Fibroblast of lung (primary cell): ENCODE results near the gene LIPA.

Experiments used
- EZH2 ChIP-seq: IDR thresholded peaks from 2 replicates; pipeline ENCODE4 v1.5.1; 2012; ENCODE audit warnings: low read length, control low read depth, mild to moderate bottlenecking; ENCODE audit errors: missing control alignments
- TF ChIP-seq, protein P1 (sequence below), 2 donors: IDR thresholded peaks in 1 of 2; conservative IDR thresholded peaks in 1 of 2; 1 replicate in 1 of 2; 2 replicates in 1 of 2; pipeline ENCODE4 v1.5.1; 2011 to 2012; ENCODE audit warnings: low read length in 2 of 2, control low read depth in 1 of 2, inconsistent platforms in 1 of 2, low read depth in 1 of 2, mild to moderate bottlenecking in 1 of 2

DNA sequence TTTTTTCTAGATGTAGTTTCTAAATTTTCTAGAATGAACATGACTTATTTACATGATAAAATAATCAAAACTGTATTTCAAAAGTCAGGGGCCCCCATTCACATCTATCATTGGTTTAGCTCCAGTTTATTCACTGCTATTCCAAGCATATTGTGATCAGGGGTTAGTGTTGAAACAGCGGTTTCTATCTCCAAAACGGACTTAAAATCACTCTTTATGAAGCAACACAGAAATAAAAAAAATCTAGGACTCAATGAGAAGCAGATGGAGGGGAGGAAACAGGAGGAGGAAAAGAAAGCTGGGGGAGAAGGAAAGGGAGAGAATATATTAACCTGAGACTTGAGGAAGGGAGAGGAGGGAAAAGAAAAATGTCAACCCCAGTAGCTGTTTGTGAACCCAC, 29.7 kb downstream of the LIPA start:
- TF ChIP-seq, protein P1, sequence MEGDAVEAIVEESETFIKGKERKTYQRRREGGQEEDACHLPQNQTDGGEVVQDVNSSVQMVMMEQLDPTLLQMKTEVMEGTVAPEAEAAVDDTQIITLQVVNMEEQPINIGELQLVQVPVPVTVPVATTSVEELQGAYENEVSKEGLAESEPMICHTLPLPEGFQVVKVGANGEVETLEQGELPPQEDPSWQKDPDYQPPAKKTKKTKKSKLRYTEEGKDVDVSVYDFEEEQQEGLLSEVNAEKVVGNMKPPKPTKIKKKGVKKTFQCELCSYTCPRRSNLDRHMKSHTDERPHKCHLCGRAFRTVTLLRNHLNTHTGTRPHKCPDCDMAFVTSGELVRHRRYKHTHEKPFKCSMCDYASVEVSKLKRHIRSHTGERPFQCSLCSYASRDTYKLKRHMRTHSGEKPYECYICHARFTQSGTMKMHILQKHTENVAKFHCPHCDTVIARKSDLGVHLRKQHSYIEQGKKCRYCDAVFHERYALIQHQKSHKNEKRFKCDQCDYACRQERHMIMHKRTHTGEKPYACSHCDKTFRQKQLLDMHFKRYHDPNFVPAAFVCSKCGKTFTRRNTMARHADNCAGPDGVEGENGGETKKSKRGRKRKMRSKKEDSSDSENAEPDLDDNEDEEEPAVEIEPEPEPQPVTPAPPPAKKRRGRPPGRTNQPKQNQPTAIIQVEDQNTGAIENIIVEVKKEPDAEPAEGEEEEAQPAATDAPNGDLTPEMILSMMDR (conservative IDR thresholded peaks at IDR 0.05 in 1 of 2, IDR thresholded peaks at IDR 0.05 in 1 of 2; ENCODE audit: low read depth in 1 of 2, low read length in 2 of 2) = no peak
- no peak for TF ChIP-seq EZH2
